HepG2 (cell line): Measurements from ENCODE around the gene SMOC1. TPM values are rescaled to one million over a fixed set of nuclear protein-coding genes. Genes with fewer than 3 reads are reported as not detected.

Experiments
- ERF ChIP-seq: IDR thresholded peaks from 2 replicates; pipeline ENCODE4 v1.6.1; 2018; ENCODE audit warnings: missing biosample characterization, missing genetic modification reagents
- FOSL1 ChIP-seq: sonication (generic); formaldehyde crosslinking; IDR thresholded peaks from 2 replicates; pipeline ENCODE4 v1.9.0; 2021; ENCODE audit warnings: missing genetic modification reagents, borderline replicate concordance
- HMG20B ChIP-seq: conservative IDR thresholded peaks from 2 replicates; pipeline ENCODE4 v1.6.1; 2016; ENCODE audit warnings: missing genetic modification reagents, missing compliant biosample characterization
- HNF4A ChIP-seq: sonication (generic); formaldehyde crosslinking; IDR thresholded peaks from 2 replicates; pipeline ENCODE4 v1.4.0; 2020; ENCODE audit warnings: missing genetic modification reagents
- HOXA3 ChIP-seq: sonication (generic); formaldehyde crosslinking; IDR thresholded peaks from 2 replicates; pipeline ENCODE4 v1.5.0; 2020; ENCODE audit warnings: missing genetic modification reagents
- KDM2A ChIP-seq: sonication (generic); formaldehyde crosslinking; IDR thresholded peaks from 2 replicates; pipeline ENCODE4 v1.4.0; 2020; ENCODE audit warnings: low read depth, missing genetic modification reagents, borderline replicate concordance
- MATR3 ChIP-seq: sonication (generic); formaldehyde crosslinking; IDR thresholded peaks from 2 replicates; pipeline ENCODE4 v1.4.0; 2020; ENCODE audit warnings: missing genetic modification reagents
- RAD51 ChIP-seq: fragments of 450-650 bp; IDR thresholded peaks from 2 replicates; pipeline ENCODE4 v1.6.1; 2016; ENCODE audit warnings: borderline replicate concordance
- RERE ChIP-seq: IDR thresholded peaks from 2 replicates; pipeline ENCODE4 v1.6.1; 2016; ENCODE audit warnings: low read depth, missing genetic modification reagents, missing compliant biosample characterization
- SMAD1 ChIP-seq: sonication (generic); formaldehyde crosslinking; IDR thresholded peaks from 2 replicates; pipeline ENCODE4 v1.4.0; 2020; ENCODE audit warnings: missing genetic modification reagents, low read depth, mild to moderate bottlenecking, borderline replicate concordance
- SOX13 ChIP-seq, 3 experiments: fragments of 450-650 bp in 1 of 3; sonication (generic) in 1 of 3; formaldehyde crosslinking in 1 of 3; IDR thresholded peaks in 2 of 3; conservative IDR thresholded peaks in 1 of 3; 2 replicates each; pipeline versions ENCODE4 v1.5.0 to v1.6.1; 2016 to 2020; ENCODE audit warnings: antibody characterized with exemption in 1 of 3, mild to moderate bottlenecking in 1 of 3, missing compliant biosample characterization in 1 of 3, missing genetic modification reagents in 1 of 3, moderate library complexity in 1 of 3
- SRSF9 ChIP-seq: fragments of 200-400 bp; formaldehyde crosslinking; IDR thresholded peaks from 2 replicates; pipeline ENCODE4 v1.6.1; 2018; ENCODE audit warnings: borderline replicate concordance, mild to moderate bottlenecking, low read depth, low read length; ENCODE audit not compliant: insufficient read depth, poor library complexity, severe bottlenecking
- STAT5B ChIP-seq: sonication (generic); formaldehyde crosslinking; IDR thresholded peaks from 2 replicates; pipeline ENCODE4 v1.4.0; 2020; ENCODE audit warnings: missing genetic modification reagents
- TAF15 ChIP-seq: fragments of 200-400 bp; formaldehyde crosslinking; IDR thresholded peaks from one replicate; pipeline ENCODE4 v1.6.1; 2018; ENCODE audit warnings: mild to moderate bottlenecking, low read depth, low read length; ENCODE audit not compliant: poor library complexity, severe bottlenecking
- ZBTB43 ChIP-seq: sonication (generic); formaldehyde crosslinking; conservative IDR thresholded peaks from 2 replicates; pipeline ENCODE4 v1.4.0; 2020; ENCODE audit warnings: missing genetic modification reagents
- ZFAT ChIP-seq: sonication (generic); formaldehyde crosslinking; conservative IDR thresholded peaks from 2 replicates; pipeline ENCODE4 v1.8.1; 2023; ENCODE audit warnings: missing genetic modification reagents, inconsistent platforms
- ZNF275 ChIP-seq: sonication (generic); formaldehyde crosslinking; IDR thresholded peaks from 2 replicates; pipeline ENCODE4 v1.8.0; 2022; ENCODE audit warnings: missing genetic modification reagents, mild to moderate bottlenecking, inconsistent platforms, borderline replicate concordance
- ZNF431 ChIP-seq: sonication (generic); formaldehyde crosslinking; IDR thresholded peaks from 2 replicates; pipeline ENCODE4 v1.9.0; 2022; ENCODE audit warnings: missing genetic modification reagents, low read depth, mild to moderate bottlenecking, borderline replicate concordance
- ZNF589 ChIP-seq: sonication (generic); formaldehyde crosslinking; conservative IDR thresholded peaks from 2 replicates; pipeline ENCODE4 v1.8.0; 2022; ENCODE audit warnings: mild to moderate bottlenecking, moderate library complexity, missing genetic modification reagents
- ZNF639 ChIP-seq: conservative IDR thresholded peaks from 2 replicates; pipeline ENCODE4 v1.6.1; 2018; ENCODE audit warnings: missing genetic modification reagents
- ZNF709 ChIP-seq: sonication (generic); formaldehyde crosslinking; IDR thresholded peaks from 2 replicates; pipeline ENCODE4 v1.5.0; 2020; ENCODE audit warnings: mild to moderate bottlenecking, missing genetic modification reagents
- ZNF720 ChIP-seq: sonication (generic); formaldehyde crosslinking; IDR thresholded peaks from 2 replicates; pipeline ENCODE4 v1.4.0; 2020; ENCODE audit warnings: missing genetic modification reagents
- polyA plus RNA-seq, 8 experiments: library from polyadenylated mRNA; depleted of rRNA in 3 of 8; stranded (reverse) in 7 of 8; unstranded in 1 of 8; fragments of >200 nt; fragmentation: Illumina TruSeq in 4 of 8; extraction: Trizol in 4 of 8; gene quantifications; 2 replicates each; pipeline versions ENCODE4 v1.2.1 to v1.2.3, GENCODE V29; 2011 to 2016; ENCODE audit warnings: low read depth in 4 of 8, missing spikeins in 1 of 8, mixed read lengths in 1 of 8; ENCODE audit not compliant: insufficient read depth in 1 of 8
- total RNA-seq, 5 experiments: library from RNA; depleted of rRNA; stranded (reverse); fragments of >200 nt; fragmentation: Illumina TruSeq; extraction: Trizol; gene quantifications; 2 replicates each; pipeline ENCODE4 v1.2.3, GENCODE V29; 2016; ENCODE audit warnings: low read depth in 1 of 5

The SMOC1 gene
- total and polyA plus RNA-seq, 2 of the 13 experiments (the other 11 are each of a cell fraction or from before 2014, with no cell fraction given) = 17.8 to 35.6 TPM

- TF ChIP-seq RERE (CRISPR knock-in tag) (no peak), MATR3 (CRISPR knock-in tag) (no peak), ERF (CRISPR knock-in tag) (no peak), HOXA3 (peak; percentile 82), HMG20B (CRISPR knock-in tag) (peak; percentile 70), ZFAT (no peak), ZNF589 (CRISPR knock-in tag) (no peak), ZBTB43 (CRISPR knock-in tag) (no peak), STAT5B (CRISPR knock-in tag) (no peak), ZNF709 (no peak), HNF4A (CRISPR knock-in tag) (peak; percentile 62), SRSF9 (no peak), TAF15 (no peak), KDM2A (CRISPR knock-in tag) (no peak), RAD51 (no peak), ZNF639 (CRISPR knock-in tag) (no peak), ZNF431 (CRISPR knock-in tag) (no peak), ZNF275 (CRISPR knock-in tag) (no peak), ZNF720 (CRISPR knock-in tag) (no peak), FOSL1 (CRISPR knock-in tag) (no peak), SOX13 (IDR thresholded peaks at IDR 0.05) (no peak), SOX13 (CRISPR knock-in tag; conservative IDR thresholded peaks at IDR 0.05 in 1 of 2, IDR thresholded peaks at IDR 0.05 in 1 of 2) (peak in 1 of 2 experiments; percentile 56; a peak in 2 of 4 replicates), SMAD1 (CRISPR knock-in tag) (no peak)
These were observed 31.1 kb upstream of the SMOC1 start (continued) for GRCh38 chr14:69848156-69848555.
